ENCODE data around the gene KREMEN2.

KREMEN2 gene

DNA sequence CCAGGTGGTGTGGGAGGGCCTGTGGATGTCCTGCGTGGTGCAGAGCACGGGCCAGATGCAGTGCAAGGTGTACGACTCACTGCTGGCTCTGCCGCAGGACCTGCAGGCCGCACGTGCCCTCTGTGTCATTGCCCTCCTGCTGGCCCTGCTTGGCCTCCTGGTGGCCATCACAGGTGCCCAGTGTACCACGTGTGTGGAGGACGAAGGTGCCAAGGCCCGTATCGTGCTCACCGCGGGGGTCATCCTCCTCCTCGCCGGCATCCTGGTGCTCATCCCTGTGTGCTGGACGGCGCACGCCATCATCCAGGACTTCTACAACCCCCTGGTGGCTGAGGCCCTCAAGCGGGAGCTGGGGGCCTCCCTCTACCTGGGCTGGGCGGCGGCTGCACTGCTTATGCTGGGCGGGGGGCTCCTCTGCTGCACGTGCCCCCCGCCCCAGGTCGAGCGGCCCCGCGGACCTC is 49.4 kb downstream of the KREMEN2 start:
- no peak overlapping the region for H3K4me3 ChIP-seq (ENCODE audit: low read depth, low read length)
- TF ChIP-seq, protein P1, sequence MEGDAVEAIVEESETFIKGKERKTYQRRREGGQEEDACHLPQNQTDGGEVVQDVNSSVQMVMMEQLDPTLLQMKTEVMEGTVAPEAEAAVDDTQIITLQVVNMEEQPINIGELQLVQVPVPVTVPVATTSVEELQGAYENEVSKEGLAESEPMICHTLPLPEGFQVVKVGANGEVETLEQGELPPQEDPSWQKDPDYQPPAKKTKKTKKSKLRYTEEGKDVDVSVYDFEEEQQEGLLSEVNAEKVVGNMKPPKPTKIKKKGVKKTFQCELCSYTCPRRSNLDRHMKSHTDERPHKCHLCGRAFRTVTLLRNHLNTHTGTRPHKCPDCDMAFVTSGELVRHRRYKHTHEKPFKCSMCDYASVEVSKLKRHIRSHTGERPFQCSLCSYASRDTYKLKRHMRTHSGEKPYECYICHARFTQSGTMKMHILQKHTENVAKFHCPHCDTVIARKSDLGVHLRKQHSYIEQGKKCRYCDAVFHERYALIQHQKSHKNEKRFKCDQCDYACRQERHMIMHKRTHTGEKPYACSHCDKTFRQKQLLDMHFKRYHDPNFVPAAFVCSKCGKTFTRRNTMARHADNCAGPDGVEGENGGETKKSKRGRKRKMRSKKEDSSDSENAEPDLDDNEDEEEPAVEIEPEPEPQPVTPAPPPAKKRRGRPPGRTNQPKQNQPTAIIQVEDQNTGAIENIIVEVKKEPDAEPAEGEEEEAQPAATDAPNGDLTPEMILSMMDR (IDR thresholded peaks at IDR 0.05; ENCODE audit: borderline replicate concordance, insufficient read depth, low read depth, low read length), result no peak

DNA sequence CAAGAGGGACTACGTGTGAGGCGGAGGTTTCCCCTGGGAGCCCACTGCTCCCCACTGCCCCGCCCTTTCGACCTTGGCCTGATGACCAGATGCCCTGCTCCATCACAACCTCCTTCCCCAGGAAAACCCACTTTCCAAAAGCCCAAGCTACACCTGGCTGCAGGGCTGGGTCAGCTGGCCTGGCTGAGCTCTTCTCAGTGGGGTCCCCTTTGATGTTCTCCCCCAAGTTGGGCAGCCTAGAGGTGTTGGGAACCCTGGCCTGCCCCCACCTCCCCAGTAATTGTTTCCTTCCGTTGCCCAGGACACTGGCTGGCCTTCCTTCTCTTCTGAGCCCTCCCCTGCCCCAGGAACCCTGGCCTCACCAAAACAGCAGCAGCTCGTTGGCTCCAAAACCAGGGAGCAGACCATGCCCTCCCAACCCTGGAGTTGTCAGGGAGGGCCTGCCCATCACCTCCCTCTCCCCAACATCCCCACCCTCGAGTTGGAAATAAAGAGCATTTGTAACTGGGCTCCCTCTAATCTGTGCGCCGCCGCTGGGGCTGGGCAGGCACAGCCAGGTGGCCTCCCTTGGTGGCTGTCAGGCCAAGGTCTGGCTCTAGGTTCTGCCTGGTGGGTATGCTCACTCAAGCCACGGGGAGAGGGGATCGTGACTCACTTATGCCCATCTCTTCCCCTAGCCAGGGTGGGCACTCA is 50.1 kb downstream of the KREMEN2 start:
- TF ChIP-seq, protein P1 (IDR thresholded peaks at IDR 0.05; ENCODE audit: borderline replicate concordance, insufficient read depth, low read depth, low read length), result no peak
- H3K4me3 ChIP-seq (ENCODE audit: low read depth, low read length), result no peak overlapping the region

DNA sequence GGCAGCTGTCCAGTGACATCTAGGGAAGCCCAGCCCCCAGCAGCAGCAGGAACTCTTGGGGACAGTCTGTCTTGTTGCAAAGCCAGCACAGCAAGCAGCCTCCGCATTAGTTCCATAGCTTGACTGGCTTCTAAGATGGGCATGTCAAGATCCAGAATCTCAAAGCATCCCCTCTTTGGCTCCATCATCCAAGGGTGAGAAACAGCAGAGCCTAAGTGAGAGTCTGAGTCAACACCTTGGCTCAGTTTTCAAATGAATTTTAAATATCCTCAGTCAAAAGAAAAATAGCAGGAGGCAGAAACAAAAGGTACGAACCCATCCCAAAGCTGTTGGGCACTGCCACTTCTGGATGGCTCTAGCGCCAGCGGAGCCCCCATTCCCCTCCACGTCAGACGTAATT is 50.9 kb downstream of the KREMEN2 start:
- no peak overlapping the region for H3K4me3 ChIP-seq (ENCODE audit: low read depth, low read length)
- TF ChIP-seq, protein P1 (IDR thresholded peaks at IDR 0.05; ENCODE audit: borderline replicate concordance, insufficient read depth, low read depth, low read length), result no peak

DNA sequence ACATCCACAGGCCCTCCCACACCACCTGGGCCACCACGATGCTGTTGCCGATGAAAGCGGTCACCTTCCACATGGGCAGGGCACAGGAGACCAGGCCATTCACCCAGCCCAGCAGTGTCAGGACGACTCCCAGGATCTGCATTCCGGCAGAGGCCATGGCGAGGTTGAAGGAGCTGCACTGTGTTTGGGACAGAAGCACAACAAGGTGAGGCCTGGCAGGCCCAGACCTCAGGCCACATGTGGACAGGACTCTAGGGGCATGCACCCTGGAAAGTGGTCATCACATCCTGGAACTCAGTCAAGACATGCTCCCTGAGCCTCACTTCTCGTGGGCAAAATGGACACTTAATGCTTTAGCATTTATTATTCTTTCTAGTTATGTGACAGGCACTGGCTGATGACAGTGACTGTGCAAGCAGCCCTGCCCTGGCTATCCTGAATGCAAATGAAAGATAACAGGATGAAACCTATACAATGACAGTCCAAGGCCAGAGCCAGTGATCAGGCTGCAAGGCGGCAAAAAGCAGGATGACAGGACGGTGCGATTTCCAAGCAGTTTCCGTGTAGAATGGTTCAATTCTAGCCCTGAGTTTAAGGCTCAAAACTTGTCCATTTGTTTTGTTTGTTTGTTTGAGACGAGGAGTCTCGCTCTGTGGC is 51.9 kb downstream of the KREMEN2 start:
- TF ChIP-seq, protein P1 (IDR thresholded peaks at IDR 0.05; ENCODE audit: borderline replicate concordance, insufficient read depth, low read depth, low read length), result no peak
- H3K4me3 ChIP-seq (ENCODE audit: low read depth, low read length), result no peak overlapping the region

DNA sequence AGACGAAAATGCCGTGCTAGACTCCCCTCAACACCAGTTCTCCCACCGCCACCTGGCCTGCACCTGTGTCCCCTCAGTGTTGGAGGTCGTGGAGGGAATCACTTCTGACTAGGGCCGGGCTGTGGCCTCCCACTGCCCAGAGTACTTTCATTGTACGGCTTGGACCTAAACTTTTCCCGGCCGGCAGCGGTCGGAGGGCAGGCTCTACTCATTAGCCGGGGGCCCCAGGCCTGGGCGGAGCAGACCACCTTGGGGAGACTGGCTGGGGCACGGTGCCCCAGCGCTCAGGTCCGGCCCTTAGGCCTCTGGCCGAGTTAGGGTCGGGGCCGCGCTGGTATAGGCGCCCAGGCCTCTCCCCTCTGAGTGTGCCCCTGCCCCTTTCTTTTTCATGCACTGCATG is 53.3 kb downstream of the KREMEN2 start:
- no peak overlapping the region for H3K4me3 ChIP-seq (ENCODE audit: low read depth, low read length)
- TF ChIP-seq, protein P1 (IDR thresholded peaks at IDR 0.05; ENCODE audit: borderline replicate concordance, insufficient read depth, low read depth, low read length), result no peak

Measured in GM12875 (cell line).